HG03045 (cell line): ENCODE measurements around the gene CRIP2.

Source experiments
- ATAC-seq: cut with Tn5 transposase; IDR thresholded peaks from one replicate; pipeline ENCODE4 v1.9.1; 2021; ENCODE audit warnings: mild to moderate bottlenecking, moderate library complexity; ENCODE audit not compliant: unreplicated experiment

Gene CRIP2

DNA sequence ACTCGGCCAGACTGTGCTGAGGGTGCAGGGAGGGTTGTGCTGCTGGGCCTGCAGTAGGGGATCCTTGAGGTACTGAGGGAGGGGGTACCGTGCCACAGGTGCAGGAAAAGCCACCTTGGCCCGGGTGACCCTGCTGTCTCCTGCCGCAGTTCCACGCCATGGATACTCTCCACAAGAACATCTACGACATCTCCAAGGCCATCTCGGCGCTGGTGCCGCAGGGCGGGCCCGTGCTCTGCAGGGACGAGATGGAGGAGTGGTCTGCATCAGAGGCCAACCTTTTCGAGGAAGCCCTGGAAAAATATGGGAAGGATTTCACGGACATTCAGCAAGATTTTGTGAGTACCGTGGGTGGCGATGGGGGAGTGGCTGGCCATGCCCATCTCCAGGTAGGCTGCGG is 14.0 kb upstream of the CRIP2 start:
- no peak for ATAC-seq

DNA sequence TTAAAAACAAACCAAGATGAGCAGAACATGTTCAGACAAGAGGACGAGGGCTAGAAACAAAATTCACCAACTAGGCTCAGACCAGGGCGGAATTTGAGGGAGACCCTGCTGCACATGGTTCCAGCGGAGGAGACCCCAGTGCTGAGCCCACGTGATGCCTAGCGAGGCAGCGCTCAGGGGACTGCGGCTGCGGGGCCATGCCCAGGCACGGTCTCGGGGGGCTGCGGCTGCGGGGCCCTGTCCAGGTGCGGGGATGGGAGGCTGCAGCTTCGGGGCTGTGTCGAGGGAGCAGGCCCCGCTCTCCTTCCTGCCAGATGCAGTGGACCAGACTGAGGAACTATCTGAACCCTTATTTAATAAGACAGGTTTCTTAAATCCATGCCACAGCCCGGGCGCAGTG is 12.7 kb upstream of the CRIP2 start:
- ATAC-seq = no peak

- no peak for ATAC-seq
Measured at GRCh38 chr14:105464501-105464900, 10.1 kb upstream of the CRIP2 start.

GRCh38 chr14:105465209-105466031 is 9.2 kb upstream of the CRIP2 start:
- no peak for ATAC-seq

GRCh38 chr14:105466531-105467248 is 7.9 kb upstream of the CRIP2 start:
- no peak for ATAC-seq

GRCh38 chr14:105467249-105467941 is 7.2 kb upstream of the CRIP2 start:
- no peak for ATAC-seq

GRCh38 chr14:105467942-105468471 is 6.6 kb upstream of the CRIP2 start:
- ATAC-seq = no peak

DNA sequence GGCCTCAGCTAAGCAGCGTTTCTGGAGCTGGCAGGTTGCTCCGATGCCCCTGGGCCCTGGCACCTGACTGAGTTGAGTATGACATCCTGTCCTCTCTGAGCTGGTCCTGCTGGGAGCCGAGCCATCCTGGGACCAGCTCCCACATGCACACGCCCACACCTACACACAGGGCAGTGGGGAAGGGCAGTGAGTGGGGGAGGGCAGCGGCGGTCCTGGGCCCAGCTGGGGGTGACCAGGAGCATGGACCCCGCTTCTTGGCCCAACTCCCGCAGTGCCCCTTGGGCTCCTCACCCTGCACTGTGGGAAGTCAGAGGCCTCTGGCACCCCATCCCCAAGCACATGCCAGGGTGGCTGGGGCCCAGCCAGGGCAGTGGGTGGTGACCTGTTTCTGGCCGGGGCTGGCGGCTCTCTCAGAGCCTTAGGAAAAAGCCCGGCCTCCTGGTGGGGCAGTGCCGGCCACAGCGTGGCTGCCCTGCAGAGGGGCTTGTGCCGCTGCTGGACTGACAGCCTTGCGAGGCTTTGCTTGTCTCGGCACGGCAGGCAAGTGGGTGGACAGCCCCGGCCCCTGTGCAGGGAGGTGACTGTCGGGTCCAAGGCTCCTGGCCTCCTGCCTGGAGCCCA is 5.9 kb upstream of the CRIP2 start:
- ATAC-seq = no peak

DNA sequence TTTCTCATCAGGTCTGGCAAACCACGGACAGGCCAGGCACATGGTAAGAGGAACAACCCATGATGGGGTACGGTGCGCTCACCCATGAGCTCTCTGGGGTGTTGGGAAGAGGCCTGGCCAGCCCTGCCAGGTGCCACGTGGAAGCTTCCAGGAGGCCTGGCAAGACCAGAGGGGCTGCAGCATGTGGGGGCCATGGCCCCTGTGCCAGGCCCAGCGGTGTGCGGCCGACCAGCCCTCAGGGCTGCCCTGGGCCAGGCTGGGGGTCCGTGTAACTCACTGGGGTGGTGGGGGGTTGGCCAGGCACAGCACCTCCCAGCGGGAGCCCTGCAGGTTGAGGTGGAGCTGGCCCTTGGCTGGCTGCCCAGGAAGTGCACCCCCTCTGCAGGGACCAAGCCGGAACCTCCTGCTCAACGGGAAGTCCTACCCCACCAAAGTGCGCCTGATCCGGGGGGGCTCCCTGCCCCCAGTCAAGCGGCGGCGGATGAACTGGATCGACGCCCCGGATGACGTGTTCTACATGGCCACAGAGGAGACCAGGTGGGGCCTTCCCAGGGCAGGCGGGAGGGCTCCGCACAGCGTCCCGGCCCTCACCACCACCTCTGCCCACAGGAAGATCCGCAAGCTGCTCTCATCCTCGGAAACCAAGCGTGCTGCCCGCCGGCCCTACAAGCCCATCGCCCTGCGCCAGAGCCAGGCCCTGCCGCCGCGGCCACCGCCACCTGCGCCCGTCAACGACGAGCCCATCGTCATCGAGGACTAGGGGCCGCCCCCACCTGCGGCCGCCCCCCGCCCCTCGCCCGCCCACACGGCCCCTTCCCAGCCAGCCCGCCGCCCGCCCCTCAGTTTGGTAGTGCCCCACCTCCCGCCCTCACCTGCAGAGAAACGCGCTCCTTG is 4.9 kb upstream of the CRIP2 start:
- ATAC-seq = no peak

- ATAC-seq = no peak
Measured at GRCh38 chr14:105470350-105471296, 4.0 kb upstream of the CRIP2 start.

DNA sequence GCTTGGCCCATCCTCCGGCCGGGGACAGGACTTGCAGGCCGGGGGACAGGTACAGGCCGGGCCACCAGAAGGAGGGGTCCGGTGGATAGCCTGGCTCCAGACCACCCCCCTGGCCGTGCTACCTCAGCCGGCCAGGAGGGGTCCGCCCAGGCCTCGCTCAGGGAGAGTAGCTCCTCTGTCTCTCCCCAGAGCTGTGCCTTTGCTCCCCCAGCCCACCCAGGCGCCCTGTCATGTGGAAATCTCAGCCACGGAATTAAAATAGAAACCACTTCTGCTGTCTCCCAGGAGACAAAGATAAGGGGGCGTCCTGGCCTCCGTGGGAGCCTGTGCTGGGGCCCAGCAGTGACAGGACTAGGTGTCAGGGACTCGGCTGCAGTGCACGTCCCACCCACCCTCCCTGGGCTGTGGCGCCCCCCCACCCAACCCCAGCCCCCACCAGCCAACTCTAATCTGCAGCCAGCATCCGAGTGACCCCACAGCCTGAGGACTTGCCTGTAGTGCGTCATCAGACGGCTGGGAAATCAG is 3.3 kb upstream of the CRIP2 start:
- no peak for ATAC-seq

DNA sequence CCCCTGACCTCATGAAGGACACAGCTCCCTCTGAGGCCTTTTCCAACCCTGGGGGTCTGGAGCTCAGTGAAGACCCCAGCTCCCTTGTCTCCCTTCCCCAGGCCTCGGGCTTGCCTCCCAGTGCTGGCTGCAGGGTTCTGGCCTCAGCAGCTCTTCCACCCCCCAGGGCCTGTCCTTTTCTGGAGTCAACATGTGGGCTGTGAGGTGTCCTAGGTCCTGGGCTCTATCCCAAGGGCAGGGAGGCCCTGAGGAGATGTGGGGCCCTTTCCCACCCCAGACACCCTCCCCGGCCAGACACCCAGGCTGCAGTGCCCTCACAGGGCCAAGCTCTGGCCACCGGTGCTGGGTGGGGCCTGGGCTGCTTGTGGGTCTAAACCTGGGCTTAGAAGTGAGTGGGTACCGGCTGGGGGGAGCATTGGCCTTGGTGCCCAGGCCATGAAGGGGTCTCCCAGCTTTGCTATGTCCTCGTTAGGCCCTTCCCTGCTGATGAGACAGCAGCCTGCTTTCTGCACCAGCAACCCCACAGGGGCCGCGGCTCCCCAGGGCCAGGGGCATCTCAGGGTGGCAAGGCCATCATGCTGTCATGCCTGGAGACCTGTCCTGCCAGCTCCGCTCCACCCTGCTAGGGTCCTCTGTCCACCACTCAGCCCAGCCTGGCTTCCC is 2.7 kb upstream of the CRIP2 start:
- no peak for ATAC-seq

- ATAC-seq = no peak
Measured at GRCh38 chr14:105472486-105472991, 2.1 kb upstream of the CRIP2 start.

GRCh38 chr14:105473033-105473676 is 1.5 kb upstream of the CRIP2 start:
- no peak for ATAC-seq

- ATAC-seq = no peak
Measured at GRCh38 chr14:105473677-105474482, 741 bp upstream of the CRIP2 start.

DNA sequence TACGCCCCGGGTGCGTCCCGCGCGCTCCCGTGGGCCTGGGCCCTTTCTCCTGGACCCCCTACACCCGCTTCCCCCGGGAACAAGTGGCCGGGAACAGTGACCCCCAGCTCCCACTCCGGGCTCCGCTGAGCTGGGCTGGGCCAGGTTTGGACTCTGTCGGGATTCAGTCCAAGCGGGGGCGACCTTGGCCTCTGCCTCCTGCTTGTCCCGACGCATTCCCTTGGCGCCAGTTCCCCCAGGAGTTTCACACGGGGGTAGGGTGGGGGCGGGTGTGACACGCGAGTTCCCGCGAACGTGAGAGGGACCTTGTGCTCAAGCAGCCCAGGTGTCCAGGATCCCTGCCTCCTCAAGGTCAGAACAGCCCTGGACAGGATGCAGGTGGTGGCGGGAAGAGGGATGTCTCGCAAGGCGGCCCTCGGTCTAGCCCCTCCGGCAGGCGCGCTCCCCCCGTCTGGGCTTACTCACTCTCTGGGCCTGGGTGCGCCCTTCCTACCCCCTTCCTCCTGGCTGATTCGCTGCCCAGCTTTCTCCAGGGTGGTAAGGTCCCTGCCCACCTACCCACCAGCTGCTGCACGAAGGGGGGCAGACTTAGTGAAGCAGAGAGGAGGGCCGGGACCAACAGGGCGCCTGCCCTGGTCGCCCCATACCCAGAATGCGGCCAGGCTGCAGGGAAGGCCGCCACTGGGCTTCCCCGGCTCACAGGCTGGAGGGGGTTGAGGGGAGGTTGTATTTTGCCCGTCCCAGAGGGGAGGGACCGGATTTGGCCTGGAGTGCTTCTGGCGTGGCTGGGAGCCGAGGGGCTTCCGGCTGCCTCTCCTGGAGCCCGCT is 862 bp downstream of the CRIP2 start:
- no peak for ATAC-seq
